Astrocyte of the spinal cord (primary cell): ENCODE data around the gene RAB22A.

Source experiments
- DNase-seq: peaks from one replicate; pipeline ENCODE4 v3.0.0; 2011; ENCODE audit warnings: low read depth, low spot score
- H3K4me3 ChIP-seq: 2 replicates; pipeline ENCODE4 v1.5.1; 2011; ENCODE audit warnings: low read depth, mild to moderate bottlenecking, low read length, moderate library complexity
- in situ Hi-C: cut with HindIII; loops from 2 replicates; pipeline ENCODE4 v1.10.0; 2017; ENCODE audit warnings: low sequenced_read_pairs
- TF ChIP-seq, protein P1 (sequence below): IDR thresholded peaks from 2 replicates; pipeline ENCODE4 v1.5.1; 2012; ENCODE audit warnings: low read depth, mild to moderate bottlenecking, low read length, inconsistent platforms

Gene RAB22A

DNA sequence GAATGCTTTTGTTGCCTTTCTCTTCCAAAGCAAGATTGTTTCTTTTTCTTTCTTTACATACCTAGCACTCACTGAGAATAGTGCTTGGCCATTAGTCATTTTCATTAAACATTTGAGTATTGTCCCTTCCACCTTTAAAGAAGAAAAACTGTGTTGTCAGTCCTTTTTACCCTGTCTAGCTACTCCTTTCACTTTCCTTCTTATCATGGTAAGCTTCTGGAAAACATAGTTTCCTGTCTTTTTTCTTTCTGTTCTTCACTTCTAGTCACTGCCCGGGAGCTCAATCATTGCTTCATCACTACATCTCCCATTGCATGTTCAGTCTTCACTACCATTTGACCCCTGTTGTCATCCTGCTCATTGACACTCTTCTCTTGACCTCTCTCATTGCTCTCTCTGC is 91.6 kb downstream of the RAB22A start:
- DNase-seq, result no peak
- no peak overlapping the region for H3K4me3 ChIP-seq
- TF ChIP-seq, protein P1, sequence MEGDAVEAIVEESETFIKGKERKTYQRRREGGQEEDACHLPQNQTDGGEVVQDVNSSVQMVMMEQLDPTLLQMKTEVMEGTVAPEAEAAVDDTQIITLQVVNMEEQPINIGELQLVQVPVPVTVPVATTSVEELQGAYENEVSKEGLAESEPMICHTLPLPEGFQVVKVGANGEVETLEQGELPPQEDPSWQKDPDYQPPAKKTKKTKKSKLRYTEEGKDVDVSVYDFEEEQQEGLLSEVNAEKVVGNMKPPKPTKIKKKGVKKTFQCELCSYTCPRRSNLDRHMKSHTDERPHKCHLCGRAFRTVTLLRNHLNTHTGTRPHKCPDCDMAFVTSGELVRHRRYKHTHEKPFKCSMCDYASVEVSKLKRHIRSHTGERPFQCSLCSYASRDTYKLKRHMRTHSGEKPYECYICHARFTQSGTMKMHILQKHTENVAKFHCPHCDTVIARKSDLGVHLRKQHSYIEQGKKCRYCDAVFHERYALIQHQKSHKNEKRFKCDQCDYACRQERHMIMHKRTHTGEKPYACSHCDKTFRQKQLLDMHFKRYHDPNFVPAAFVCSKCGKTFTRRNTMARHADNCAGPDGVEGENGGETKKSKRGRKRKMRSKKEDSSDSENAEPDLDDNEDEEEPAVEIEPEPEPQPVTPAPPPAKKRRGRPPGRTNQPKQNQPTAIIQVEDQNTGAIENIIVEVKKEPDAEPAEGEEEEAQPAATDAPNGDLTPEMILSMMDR, result no peak
- in situ Hi-C loops, result no loop called here

DNA sequence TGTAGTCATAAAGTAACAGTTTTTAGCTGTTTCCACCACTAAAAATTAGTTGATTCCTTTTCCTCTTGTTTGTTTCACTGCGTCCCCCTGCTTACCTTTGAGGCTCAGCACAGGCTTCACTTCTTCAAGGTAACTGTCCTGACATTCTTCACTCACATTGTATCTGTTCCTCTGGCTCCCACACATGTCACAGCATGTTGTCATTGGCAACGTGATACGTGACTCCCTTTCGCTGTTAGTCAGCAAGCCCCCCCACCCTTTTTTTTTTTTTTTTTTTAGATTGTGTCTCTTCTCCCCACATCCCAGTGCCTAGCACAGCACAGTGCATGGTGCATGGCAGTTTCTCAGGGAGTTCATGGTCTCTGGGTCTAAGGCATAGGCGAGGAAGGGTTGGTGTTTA is 92.8 kb downstream of the RAB22A start:
- H3K4me3 ChIP-seq, result no peak overlapping the region
- in situ Hi-C loops, result no loop called here
- TF ChIP-seq, protein P1, result no peak
- no peak for DNase-seq

DNA sequence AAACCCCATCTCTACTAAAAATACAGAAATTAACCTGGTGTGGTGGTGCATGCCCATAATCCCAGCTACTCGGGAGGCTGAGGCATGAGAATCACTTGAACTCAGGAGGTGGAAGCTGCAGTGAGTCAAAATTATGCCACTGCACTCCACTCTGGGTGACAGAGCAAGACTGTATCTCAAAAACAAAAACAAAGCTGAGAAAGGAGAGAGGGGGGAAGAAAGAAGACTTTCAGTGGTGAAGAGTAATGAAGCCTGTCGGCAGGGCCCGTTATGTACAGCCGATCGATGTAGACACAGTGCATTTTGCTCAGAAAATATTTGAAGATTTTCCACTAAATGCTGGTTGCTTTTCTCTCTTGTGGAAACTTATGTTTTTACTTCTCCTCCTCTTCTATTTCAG is 93.3 kb downstream of the RAB22A start:
- no peak for DNase-seq
- in situ Hi-C loops, result no loop called here
- TF ChIP-seq, protein P1, result no peak
- no peak overlapping the region for H3K4me3 ChIP-seq

DNA sequence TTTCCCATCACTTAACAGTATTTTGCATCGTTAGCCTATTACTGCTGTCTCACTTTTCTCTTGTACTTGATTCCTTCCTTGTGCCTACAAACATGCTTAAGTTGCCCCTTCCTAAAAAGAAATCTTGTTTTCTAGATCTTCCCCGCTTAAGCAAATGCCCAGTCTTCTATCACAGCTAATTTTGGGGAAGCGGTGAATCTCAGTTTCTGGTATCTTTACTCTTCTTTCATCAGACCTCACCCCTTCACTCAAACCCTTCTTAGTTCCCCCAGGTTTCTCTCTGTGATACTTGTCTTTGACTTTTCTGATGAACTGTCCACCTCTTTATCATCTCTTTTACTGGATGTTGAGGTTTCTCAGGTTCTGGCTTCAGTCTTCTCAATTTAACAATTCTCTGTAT is 93.8 kb downstream of the RAB22A start:
- in situ Hi-C loops, result no loop called here
- no peak for DNase-seq
- TF ChIP-seq, protein P1, result no peak

DNA sequence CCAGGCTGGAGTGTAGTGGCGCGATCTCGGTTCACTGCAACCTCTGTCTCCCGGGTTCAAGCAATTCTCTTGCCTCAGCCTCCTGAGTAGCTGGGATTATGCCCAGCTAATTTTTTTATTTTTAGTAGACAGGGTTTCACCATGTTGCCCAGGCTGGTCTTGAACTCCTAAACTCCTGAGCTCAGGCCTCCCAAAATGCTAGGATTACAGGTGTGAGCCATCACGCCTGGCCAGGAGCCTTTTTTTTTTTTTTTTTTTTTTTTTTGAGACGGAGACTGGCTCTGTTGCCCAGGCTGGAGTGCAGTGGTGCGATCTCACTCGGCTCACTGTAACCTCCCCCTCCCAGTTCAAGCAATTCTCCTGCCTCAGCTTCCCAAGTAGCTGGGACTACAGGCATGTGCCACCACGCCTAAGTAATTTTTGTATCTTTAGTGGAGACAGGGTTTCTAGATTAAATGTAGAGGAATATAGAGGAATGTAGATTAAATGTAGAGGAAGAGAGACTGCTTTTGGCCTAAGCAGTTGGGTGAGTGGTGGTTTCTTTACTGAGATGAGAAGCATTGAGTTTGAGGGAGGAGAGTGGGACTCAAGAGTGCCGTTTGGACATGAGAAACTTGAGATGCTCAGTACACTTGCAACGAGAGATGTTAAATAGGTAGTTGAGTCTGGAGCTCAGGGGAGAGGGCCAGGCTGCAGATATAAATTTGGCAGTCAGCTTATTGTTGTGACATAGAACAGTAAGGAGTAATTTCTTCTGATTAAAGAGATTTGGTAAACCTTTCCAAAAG is 96.2 kb downstream of the RAB22A start:
- in situ Hi-C loops, result no loop called here

More for the DNA sequence above, 93.8 kb downstream of the RAB22A start:
- no peak overlapping the region for H3K4me3 ChIP-seq

DNA sequence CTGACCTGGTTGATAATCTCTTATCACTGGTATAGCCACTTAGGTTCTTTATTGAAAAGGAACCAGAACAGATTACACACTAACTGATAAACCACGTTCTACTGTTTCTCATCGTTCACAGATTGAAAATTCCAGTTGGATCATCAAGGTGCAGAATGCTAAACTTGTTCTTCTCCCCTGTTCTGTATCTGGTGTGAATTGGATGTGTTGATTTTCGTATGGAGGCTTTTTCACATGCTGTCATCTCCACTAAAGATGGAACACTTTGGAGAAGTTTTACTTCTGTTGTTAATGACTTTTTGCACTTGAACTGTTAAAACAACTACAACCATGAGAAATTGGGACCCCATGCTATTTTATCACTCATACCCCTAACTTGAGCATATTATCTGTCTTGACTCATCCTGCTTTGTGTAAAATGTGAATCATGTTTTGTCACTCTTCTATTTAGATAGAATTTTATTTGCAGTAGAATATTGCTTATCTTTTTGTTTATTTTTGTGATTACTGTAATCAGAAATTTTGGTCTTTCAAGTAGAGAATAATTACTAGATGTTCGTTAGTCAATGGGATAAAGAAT is 97.0 kb downstream of the RAB22A start:
- no peak for DNase-seq
- H3K4me3 ChIP-seq, result no peak overlapping the region
- TF ChIP-seq, protein P1, result no peak
- in situ Hi-C loops, result no loop called here

More for the DNA sequence above, 96.2 kb downstream of the RAB22A start:
- TF ChIP-seq, protein P1, result no peak
- H3K4me3 ChIP-seq, result no peak overlapping the region
- no peak for DNase-seq
